HG02840 (cell line): ENCODE data around the gene LRIF1.

Experiments
- ATAC-seq: cut with Tn5 transposase; IDR thresholded peaks from one replicate; pipeline ENCODE4 v1.9.1; 2021; ENCODE audit warnings: mild to moderate bottlenecking, moderate library complexity, moderate number of reproducible peaks; ENCODE audit not compliant: unreplicated experiment, low FRiP score

The LRIF1 gene

DNA sequence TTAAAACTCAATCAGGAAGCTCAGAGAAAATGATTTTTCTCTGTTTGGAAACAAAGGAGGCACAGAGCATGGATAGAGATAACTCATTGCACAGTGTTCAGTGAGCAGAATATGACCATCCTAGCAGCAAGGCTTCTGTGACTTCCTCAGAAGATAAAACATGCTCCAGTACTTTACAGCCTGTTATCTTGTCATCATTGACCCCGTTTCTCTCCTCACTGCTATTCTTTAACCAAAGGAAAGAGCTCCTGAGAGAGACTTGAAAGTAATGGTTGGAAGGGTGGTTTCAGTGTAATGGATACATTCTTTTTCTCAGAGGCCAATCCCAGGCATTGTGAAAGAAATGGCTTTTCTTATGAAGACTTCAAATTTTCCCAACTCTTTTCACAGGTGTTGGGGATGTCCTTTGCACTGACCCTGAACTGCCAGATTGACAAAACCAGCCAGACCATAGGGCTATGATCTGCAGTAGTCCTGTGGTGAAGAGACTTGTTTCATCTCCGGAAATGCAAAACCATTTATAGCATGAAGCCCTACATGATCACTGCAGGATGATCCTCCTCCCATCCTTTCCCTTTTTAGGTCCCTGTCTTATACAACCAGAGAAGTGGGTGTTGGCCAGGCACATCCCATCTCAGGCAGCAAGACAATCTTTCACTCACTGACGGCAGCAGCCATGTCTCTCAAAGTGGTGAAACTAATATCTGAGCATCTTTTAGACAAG is 64.8 kb downstream of the LRIF1 start:
- no peak for ATAC-seq

DNA sequence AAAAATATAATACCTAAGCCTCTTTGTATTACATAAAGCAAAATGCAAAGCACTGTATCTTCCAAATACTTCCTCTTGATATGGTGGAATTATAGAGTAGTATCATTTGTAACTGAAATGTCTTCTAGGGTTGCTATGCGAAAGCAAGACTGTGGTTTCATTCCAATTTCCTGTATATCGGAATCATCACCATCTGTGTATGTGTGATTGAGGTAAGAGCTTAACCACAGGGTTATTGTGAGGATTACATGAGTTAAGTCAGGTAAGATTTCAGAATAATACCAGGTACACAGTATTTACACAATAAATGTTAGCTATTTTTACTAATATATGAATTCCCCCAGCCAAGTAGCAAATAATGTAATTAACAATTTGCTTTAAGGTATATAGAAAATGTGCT is 66.0 kb downstream of the LRIF1 start:
- ATAC-seq, result no peak
